ENCODE measurements around the gene PAIP2B. TPM values are rescaled to one million over a fixed set of nuclear protein-coding genes. Genes with fewer than 3 reads are reported as not detected.

Gene PAIP2B
- total RNA-seq, 1 experiment from 2014 or later = 4.0 TPM

GRCh38 chr2:71244302-71244660 is 17.4 kb upstream of the PAIP2B start:
- Histone ChIP-seq H3K27ac (ENCODE audit: low read length) (no peak overlapping the region), H3K4me2 (ENCODE audit: low read length) (no peak overlapping the region), H4K20me1 (ENCODE audit: low read length) (no peaks in the 10 kb centered on the region), H3K9ac (ENCODE audit: low read length) (no peak overlapping the region), H3K27me3 (ENCODE audit: low read length) (peaks cover 33% of the 10 kb centered on the region), H2AFZ (ENCODE audit: low read length) (no peak overlapping the region), H3K4me1 (ENCODE audit: insufficient read depth, low read length) (no peaks in the 10 kb centered on the region), H3K79me2 (ENCODE audit: low read length) (no peaks in the 10 kb centered on the region), H3K36me3 (ENCODE audit: low read depth, low read length) (no peaks in the 10 kb centered on the region), H3K9me3 (ENCODE audit: low read length) (no peaks in the 10 kb centered on the region), H3K4me3 (ENCODE audit: low read length) (no peak overlapping the region), H3F3A (ENCODE audit: low read length, unreplicated experiment) (no peaks in the 10 kb centered on the region), H3K9me2 (replicated peaks; ENCODE audit: low read length) (no peaks in the 10 kb centered on the region)
- no peak for ATAC-seq
- no TSS peak for BruUV-seq (replicated peaks)
- POLR2A ChIA-PET (ENCODE audit: unreplicated experiment) = no interaction called here
- CTCF ChIA-PET = no interaction called here
- DNase-seq = no peak
- intact Hi-C loops (cut with micrococcal nuclease) = no loop called here
- TF ChIP-seq EZH2phosphoT487 (IDR thresholded peaks at IDR 0.05; ENCODE audit: borderline replicate concordance, low read length) (no peak), EZH2 (IDR thresholded peaks at IDR 0.05; ENCODE audit: low read length, unreplicated experiment) (no peak), CTCF (conservative IDR thresholded peaks at IDR 0.05; ENCODE audit: low read depth, low read length) (no peak)

GRCh38 chr2:71243634-71244301 is 16.9 kb upstream of the PAIP2B start:
- no peaks in the 10 kb centered on the region for H3K4me1 ChIP-seq (ENCODE audit: insufficient read depth, low read length)
- no peaks in the 10 kb centered on the region for H4K20me1 ChIP-seq (ENCODE audit: low read length)
- no peak overlapping the region for H3K4me3 ChIP-seq (ENCODE audit: low read length)
- no peaks in the 10 kb centered on the region for H3K9me3 ChIP-seq (ENCODE audit: low read length)
- no peaks in the 10 kb centered on the region for H3K9me2 ChIP-seq (replicated peaks; ENCODE audit: low read length)
- H2AFZ ChIP-seq (ENCODE audit: low read length) = no peak overlapping the region
- H3K36me3 ChIP-seq (ENCODE audit: low read depth, low read length) = no peaks in the 10 kb centered on the region
- H3K27ac ChIP-seq (ENCODE audit: low read length) = no peak overlapping the region
- H3F3A ChIP-seq (ENCODE audit: low read length, unreplicated experiment) = no peaks in the 10 kb centered on the region
- no TSS peak for BruUV-seq (replicated peaks)
- CTCF ChIA-PET = no interaction called here
- ATAC-seq (no peak), DNase-seq (no peak)
- no peaks in the 10 kb centered on the region for H3K79me2 ChIP-seq (ENCODE audit: low read length)
- intact Hi-C loops (cut with micrococcal nuclease) = no loop called here
- H3K27me3 ChIP-seq (ENCODE audit: low read length) = peaks cover 33% of the 10 kb centered on the region
- TF ChIP-seq EZH2phosphoT487 (IDR thresholded peaks at IDR 0.05; ENCODE audit: borderline replicate concordance, low read length) (no peak), CTCF (conservative IDR thresholded peaks at IDR 0.05; ENCODE audit: low read depth, low read length) (no peak), EZH2 (IDR thresholded peaks at IDR 0.05; ENCODE audit: low read length, unreplicated experiment) (no peak)
- POLR2A ChIA-PET (ENCODE audit: unreplicated experiment) = no interaction called here
- no peak overlapping the region for H3K4me2 ChIP-seq (ENCODE audit: low read length)
- no peak overlapping the region for H3K9ac ChIP-seq (ENCODE audit: low read length)

- Histone ChIP-seq H3K9me2 (replicated peaks; ENCODE audit: low read length) (no peaks in the 10 kb centered on the region), H3F3A (ENCODE audit: low read length, unreplicated experiment) (no peaks in the 10 kb centered on the region), H3K27ac (ENCODE audit: low read length) (no peak overlapping the region), H3K9me3 (ENCODE audit: low read length) (no peaks in the 10 kb centered on the region), H4K20me1 (ENCODE audit: low read length) (no peaks in the 10 kb centered on the region), H3K4me2 (ENCODE audit: low read length) (no peak overlapping the region), H2AFZ (ENCODE audit: low read length) (no peak overlapping the region), H3K4me3 (ENCODE audit: low read length) (no peak overlapping the region), H3K36me3 (ENCODE audit: low read depth, low read length) (no peaks in the 10 kb centered on the region), H3K27me3 (ENCODE audit: low read length) (peaks cover 57% of the 10 kb centered on the region), H3K9ac (ENCODE audit: low read length) (no peak overlapping the region), H3K4me1 (ENCODE audit: insufficient read depth, low read length) (no peaks in the 10 kb centered on the region), H3K79me2 (ENCODE audit: low read length) (no peaks in the 10 kb centered on the region)
- ChIA-PET POLR2A (ENCODE audit: unreplicated experiment) (no interaction called here), CTCF (interaction anchor here (0.8 kb wide), 1 partner anchor 13 kb away, joined by 3 read pairs; no protein-coding TSS in a partner anchor)
- TF ChIP-seq CTCF (conservative IDR thresholded peaks at IDR 0.05; ENCODE audit: low read depth, low read length) = no peak
- TF ChIP-seq EZH2phosphoT487 (IDR thresholded peaks at IDR 0.05; ENCODE audit: borderline replicate concordance, low read length) = no peak
- TF ChIP-seq EZH2 (IDR thresholded peaks at IDR 0.05; ENCODE audit: low read length, unreplicated experiment) = no peak
- BruUV-seq (replicated peaks) = no TSS peak
- ATAC-seq = no peak
- intact Hi-C loops (cut with micrococcal nuclease) = no loop called here
- DNase-seq = no peak
These were observed 13.9 kb upstream of the PAIP2B start for GRCh38 chr2:71240794-71241193.

Data from PC-3 (cell line).